Common myeloid progenitor, CD34-positive (primary cell): ENCODE results near the gene POU5F2.

Experiments
- CTCF ChIA-PET: fragments of 350-600 bp; sonication (Branson Sonifier 250); formaldehyde crosslinking; loops from one replicate; lab custom pipeline; 2021; ENCODE audit warnings: antibody characterized with exemption; lab: Charles Lee
- POLR2A ChIA-PET: fragments of 350-600 bp; sonication (Branson Sonifier 250); formaldehyde crosslinking; loops from one replicate; lab custom pipeline; 2021; ENCODE audit warnings: antibody characterized with exemption; lab: Charles Lee
- DNase-seq, 3 donors: peaks; one replicate each; pipeline versions ENCODE4 v3.0.0 to v3.0.0-alpha.2; 2013
- H3K27ac ChIP-seq, 2 experiments: 1 replicate in 1 of 2; 2 replicates in 1 of 2; pipeline ENCODE4 v1.7.0; 2013; ENCODE audit warnings: inconsistent platforms in 2 of 2, low read length in 2 of 2, mild to moderate bottlenecking in 2 of 2, low read depth in 1 of 2, moderate library complexity in 1 of 2; ENCODE audit not compliant: severe bottlenecking in 2 of 2, insufficient read depth in 1 of 2, poor library complexity in 1 of 2
- H3K27me3 ChIP-seq, 5 experiments: replicated peaks in 2 of 5; 1 replicate in 3 of 5; 2 replicates in 2 of 5; pipeline versions ENCODE4 v1.6.1 to v1.7.0; 2013; ENCODE audit warnings: low read length in 4 of 5, mild to moderate bottlenecking in 2 of 5, moderate library complexity in 2 of 5, inconsistent platforms in 1 of 5; ENCODE audit not compliant: insufficient read depth in 5 of 5, control insufficient read depth in 4 of 5
- H3K36me3 ChIP-seq, 4 experiments: 1 replicate in 2 of 4; 2 replicates in 2 of 4; pipeline versions ENCODE4 v1.6.1 to v1.7.0; 2013; ENCODE audit warnings: low read length in 3 of 4, control low read depth in 1 of 4, mild to moderate bottlenecking in 1 of 4; ENCODE audit not compliant: control insufficient read depth in 4 of 4, insufficient read depth in 4 of 4
- H3K4me1 ChIP-seq, 4 experiments: 1 replicate in 3 of 4; 2 replicates in 1 of 4; pipeline versions ENCODE4 v1.6.1 to v1.7.1; 2013; ENCODE audit warnings: low read length in 3 of 4, mild to moderate bottlenecking in 3 of 4, control low read depth in 1 of 4, inconsistent platforms in 1 of 4, moderate library complexity in 1 of 4; ENCODE audit not compliant: control insufficient read depth in 4 of 4, insufficient read depth in 4 of 4; ENCODE audit errors: control extremely low read depth in 1 of 4
- H3K4me3 ChIP-seq, 7 experiments: 1 replicate in 4 of 7; 2 replicates in 3 of 7; pipeline versions ENCODE4 v1.5.1 to v1.7.0; 2013; ENCODE audit warnings: mild to moderate bottlenecking in 7 of 7, low read length in 6 of 7, moderate library complexity in 6 of 7, inconsistent platforms in 2 of 7, low read depth in 2 of 7, control low read depth in 1 of 7; ENCODE audit not compliant: insufficient read depth in 4 of 7, control insufficient read depth in 1 of 7; ENCODE audit errors: extremely low read depth in 1 of 7
- H3K9me3 ChIP-seq, 5 experiments: 1 replicate in 4 of 5; 2 replicates in 1 of 5; pipeline versions ENCODE4 v1.6.1 to v1.7.1; 2013; ENCODE audit warnings: low read length in 4 of 5, mild to moderate bottlenecking in 2 of 5, inconsistent platforms in 1 of 5, low read depth in 1 of 5, moderate library complexity in 1 of 5; ENCODE audit not compliant: control insufficient read depth in 4 of 5, insufficient read depth in 2 of 5; ENCODE audit errors: control extremely low read depth in 1 of 5
- WGBS: methylation state at CpG from one replicate; pipeline ENCODE4 v1.1.5; 2013; ENCODE audit not compliant: insufficient coverage; 5-methylcytosine and 5-hydroxymethylcytosine counted together

Gene POU5F2

GRCh38 chr5:93721071-93721470 lies 20.3 kb downstream of the POU5F2 start:
- ChIA-PET POLR2A (no interaction called here), CTCF (no interaction called here)
- H3K4me1 ChIP-seq: peaks cover 0 to 7% (median 0%) of the 10 kb centered on the region in 4 experiments
- no peak overlapping the region for H3K27ac ChIP-seq
- H3K36me3 ChIP-seq: peaks cover 0 to 2% (median 0%) of the 10 kb centered on the region in 4 experiments
- no peaks in the 10 kb centered on the region for H3K27me3 ChIP-seq
- H3K4me3 ChIP-seq: no peak overlapping the region
- 40% methylated on average over 3 of the region's 3 CpGs for WGBS
- DNase-seq: peak in 2 of 3 donors; percentile 6 to 30
- no peaks in the 10 kb centered on the region for H3K9me3 ChIP-seq

- no peaks in the 10 kb centered on the region for H3K36me3 ChIP-seq
- no peaks in the 10 kb centered on the region for H3K27me3 ChIP-seq
- H3K4me3 ChIP-seq: no peak overlapping the region
- H3K9me3 ChIP-seq: no peaks in the 10 kb centered on the region
- ChIA-PET CTCF (no interaction called here), POLR2A (no interaction called here)
- DNase-seq: peak; percentile 7 to 61 (median 57)
- H3K27ac ChIP-seq: no peak overlapping the region
- peaks cover 0 to 7% (median 0%) of the 10 kb centered on the region in 4 experiments for H3K4me1 ChIP-seq
- no CpG with 5 or more reads among the region's 4 CpGs for WGBS
Measured at GRCh38 chr5:93717162-93717561, 24.2 kb downstream of the POU5F2 start.

- Histone ChIP-seq H3K9me3 (no peaks in the 10 kb centered on the region), H3K27me3 (no peaks in the 10 kb centered on the region), H3K27ac (no peak overlapping the region), H3K36me3 (no peaks in the 10 kb centered on the region), H3K4me1 (peaks cover 0 to 7% (median 0%) of the 10 kb centered on the region in 4 experiments), H3K4me3 (no peak overlapping the region)
- DNase-seq: no peak
- CTCF ChIA-PET: no interaction called here
- POLR2A ChIA-PET: no interaction called here
Measured at GRCh38 chr5:93716453-93716852, 24.9 kb downstream of the POU5F2 start.

GRCh38 chr5:93715761-93716160 lies 25.6 kb downstream of the POU5F2 start:
- H3K9me3 ChIP-seq: no peaks in the 10 kb centered on the region
- ChIA-PET POLR2A (interaction anchor here (0.7 kb wide), 1 partner anchor 8 kb away, joined by 3 read pairs; no protein-coding TSS in a partner anchor), CTCF (no interaction called here)
- no CpG with 5 or more reads among the region's 1 CpG for WGBS
- H3K4me3 ChIP-seq: no peak overlapping the region
- no peaks in the 10 kb centered on the region for H3K27me3 ChIP-seq
- H3K36me3 ChIP-seq: no peaks in the 10 kb centered on the region
- H3K4me1 ChIP-seq: peaks cover 0 to 7% (median 0%) of the 10 kb centered on the region in 4 experiments
- H3K27ac ChIP-seq: no peak overlapping the region
- no peak for DNase-seq

GRCh38 chr5:93715327-93715726 lies 26.1 kb downstream of the POU5F2 start:
- Histone ChIP-seq H3K4me1 (peaks cover 0 to 7% (median 0%) of the 10 kb centered on the region in 4 experiments), H3K27ac (no peak overlapping the region), H3K36me3 (no peaks in the 10 kb centered on the region), H3K4me3 (no peak overlapping the region), H3K27me3 (no peaks in the 10 kb centered on the region), H3K9me3 (no peaks in the 10 kb centered on the region)
- ChIA-PET CTCF (no interaction called here), POLR2A (interaction anchor here (0.7 kb wide), 1 partner anchor 8 kb away, joined by 3 read pairs; no protein-coding TSS in a partner anchor)
- no peak for DNase-seq
- WGBS: 100% methylated on average over 1 of the region's 2 CpGs

- POLR2A ChIA-PET: no interaction called here
- CTCF ChIA-PET: no interaction called here
- H3K27ac ChIP-seq: no peak overlapping the region
- no peak overlapping the region for H3K4me3 ChIP-seq
- H3K27me3 ChIP-seq: no peaks in the 10 kb centered on the region
- H3K9me3 ChIP-seq: no peaks in the 10 kb centered on the region
- DNase-seq: no peak
- no peaks in the 10 kb centered on the region for H3K4me1 ChIP-seq
- peaks cover 0 to 3% (median 0%) of the 10 kb centered on the region in 4 experiments for H3K36me3 ChIP-seq
- WGBS: 96% methylated on average over 5 of the region's 6 CpGs
Measured at GRCh38 chr5:93708442-93708841, 33.0 kb downstream of the POU5F2 start.

- Histone ChIP-seq H3K27ac (no peak overlapping the region), H3K9me3 (no peaks in the 10 kb centered on the region), H3K4me3 (no peak overlapping the region), H3K4me1 (no peaks in the 10 kb centered on the region), H3K36me3 (peaks cover 0 to 3% (median 0%) of the 10 kb centered on the region in 4 experiments), H3K27me3 (no peaks in the 10 kb centered on the region)
- WGBS: no CpG with 5 or more reads among the region's 1 CpG
- ChIA-PET POLR2A (no interaction called here), CTCF (no interaction called here)
- no peak for DNase-seq
Measured at GRCh38 chr5:93705896-93706295, 35.5 kb downstream of the POU5F2 start.
